Measurements from ENCODE around the gene SFTPA1. TPM values are rescaled to one million over a fixed set of nuclear protein-coding genes. Genes with fewer than 3 reads are reported as not detected.
"Not testable (repeated sequence)": the region's sequence is repeated elsewhere in the genome, so short reads cannot be mapped to it uniquely, and the experiment has no call there.

SFTPA1 gene
- total RNA-seq, 1 donor from 2014 or later, result not detected

DNA sequence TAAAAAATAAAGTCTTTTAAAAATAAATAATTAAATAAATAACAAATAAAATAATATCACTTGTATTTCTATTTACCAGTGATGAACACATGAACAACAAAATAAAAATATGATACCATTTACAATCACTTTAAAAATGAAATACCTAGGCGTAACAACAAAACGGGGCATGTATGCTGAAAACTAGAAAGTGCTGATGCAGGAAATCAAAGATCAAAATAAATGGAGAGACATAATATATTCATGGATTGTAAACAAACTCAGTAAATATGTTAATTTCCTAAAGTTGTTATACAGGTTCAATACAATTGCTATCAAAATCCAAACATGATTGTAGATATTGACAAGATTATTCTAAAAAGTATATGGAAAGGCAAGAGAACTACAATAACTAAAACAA, 31.4 kb upstream of the SFTPA1 start:
- Mint-ChIP-seq H3K9me3 (ENCODE audit: unreplicated experiment) (no peaks in the 10 kb centered on the region), H3K27ac (ENCODE audit: unreplicated experiment) (no peak overlapping the region), H3K4me3 (ENCODE audit: unreplicated experiment) (no peak overlapping the region), H3K27me3 (ENCODE audit: unreplicated experiment) (peaks cover 3% of the 10 kb centered on the region), H3K4me1 (ENCODE audit: unreplicated experiment) (no peaks in the 10 kb centered on the region), H3K36me3 (ENCODE audit: low read depth, unreplicated experiment) (no peaks in the 10 kb centered on the region)
- no peak for DNase-seq (ENCODE audit: low spot score)
- TF ChIP-seq, protein P1, sequence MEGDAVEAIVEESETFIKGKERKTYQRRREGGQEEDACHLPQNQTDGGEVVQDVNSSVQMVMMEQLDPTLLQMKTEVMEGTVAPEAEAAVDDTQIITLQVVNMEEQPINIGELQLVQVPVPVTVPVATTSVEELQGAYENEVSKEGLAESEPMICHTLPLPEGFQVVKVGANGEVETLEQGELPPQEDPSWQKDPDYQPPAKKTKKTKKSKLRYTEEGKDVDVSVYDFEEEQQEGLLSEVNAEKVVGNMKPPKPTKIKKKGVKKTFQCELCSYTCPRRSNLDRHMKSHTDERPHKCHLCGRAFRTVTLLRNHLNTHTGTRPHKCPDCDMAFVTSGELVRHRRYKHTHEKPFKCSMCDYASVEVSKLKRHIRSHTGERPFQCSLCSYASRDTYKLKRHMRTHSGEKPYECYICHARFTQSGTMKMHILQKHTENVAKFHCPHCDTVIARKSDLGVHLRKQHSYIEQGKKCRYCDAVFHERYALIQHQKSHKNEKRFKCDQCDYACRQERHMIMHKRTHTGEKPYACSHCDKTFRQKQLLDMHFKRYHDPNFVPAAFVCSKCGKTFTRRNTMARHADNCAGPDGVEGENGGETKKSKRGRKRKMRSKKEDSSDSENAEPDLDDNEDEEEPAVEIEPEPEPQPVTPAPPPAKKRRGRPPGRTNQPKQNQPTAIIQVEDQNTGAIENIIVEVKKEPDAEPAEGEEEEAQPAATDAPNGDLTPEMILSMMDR (IDR thresholded peaks at IDR 0.05; ENCODE audit: unreplicated experiment), result no peak

DNA sequence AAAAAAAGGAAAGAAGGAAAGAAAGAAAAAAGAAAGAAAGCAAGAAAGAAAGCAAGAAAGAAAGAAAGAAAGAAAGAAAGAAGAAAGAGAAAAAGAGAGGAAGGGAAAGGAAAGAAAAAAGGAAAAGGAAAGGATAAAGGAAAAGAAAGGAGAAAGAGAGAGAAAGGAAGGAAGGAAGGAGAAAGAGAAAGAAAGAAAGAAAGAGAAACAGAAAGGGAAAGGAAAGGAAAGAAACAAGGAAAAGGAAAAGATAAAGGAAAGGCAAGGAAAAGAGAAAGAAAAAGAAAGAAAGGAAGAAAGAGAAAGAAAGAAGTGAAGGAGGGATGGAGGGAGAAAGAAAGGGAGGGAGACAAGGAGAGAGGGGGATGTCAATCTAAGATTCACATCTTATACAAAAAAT, 29.7 kb upstream of the SFTPA1 start:
- no peak overlapping the region for H3K27ac Mint-ChIP-seq (ENCODE audit: unreplicated experiment)
- TF ChIP-seq, protein P1 (IDR thresholded peaks at IDR 0.05; ENCODE audit: unreplicated experiment), result no peak
- H3K4me1 Mint-ChIP-seq (ENCODE audit: unreplicated experiment), result no peaks in the 10 kb centered on the region
- H3K9me3 Mint-ChIP-seq (ENCODE audit: unreplicated experiment), result no peaks in the 10 kb centered on the region
- no peak for DNase-seq (ENCODE audit: low spot score)
- no peaks in the 10 kb centered on the region for H3K36me3 Mint-ChIP-seq (ENCODE audit: low read depth, unreplicated experiment)
- no peak overlapping the region for H3K4me3 Mint-ChIP-seq (ENCODE audit: unreplicated experiment)
- H3K27me3 Mint-ChIP-seq (ENCODE audit: unreplicated experiment), result peaks cover 6% of the 10 kb centered on the region

DNA sequence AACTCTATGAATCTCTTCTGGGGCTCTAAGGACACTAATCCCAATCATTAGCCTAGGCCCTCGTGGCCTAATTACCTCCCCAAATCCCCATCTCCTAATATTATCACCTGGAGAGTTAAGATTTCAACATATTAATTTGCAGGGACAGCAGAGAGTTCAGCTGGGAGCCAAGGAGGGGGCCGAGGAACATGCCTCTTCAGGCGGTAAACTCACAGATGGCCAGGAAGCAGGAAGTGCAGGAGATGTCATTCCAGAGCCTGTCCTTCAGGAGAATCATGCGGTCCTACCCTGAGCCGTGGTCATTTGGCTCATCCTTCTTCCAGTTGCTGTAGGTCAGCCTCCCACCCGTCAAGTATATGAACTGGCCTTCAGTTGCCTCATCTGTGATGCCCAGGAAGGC, 28.6 kb upstream of the SFTPA1 start:
- no peaks in the 10 kb centered on the region for H3K9me3 Mint-ChIP-seq (ENCODE audit: unreplicated experiment)
- no peak overlapping the region for H3K27ac Mint-ChIP-seq (ENCODE audit: unreplicated experiment)
- H3K4me3 Mint-ChIP-seq (ENCODE audit: unreplicated experiment), result no peak overlapping the region

DNA sequence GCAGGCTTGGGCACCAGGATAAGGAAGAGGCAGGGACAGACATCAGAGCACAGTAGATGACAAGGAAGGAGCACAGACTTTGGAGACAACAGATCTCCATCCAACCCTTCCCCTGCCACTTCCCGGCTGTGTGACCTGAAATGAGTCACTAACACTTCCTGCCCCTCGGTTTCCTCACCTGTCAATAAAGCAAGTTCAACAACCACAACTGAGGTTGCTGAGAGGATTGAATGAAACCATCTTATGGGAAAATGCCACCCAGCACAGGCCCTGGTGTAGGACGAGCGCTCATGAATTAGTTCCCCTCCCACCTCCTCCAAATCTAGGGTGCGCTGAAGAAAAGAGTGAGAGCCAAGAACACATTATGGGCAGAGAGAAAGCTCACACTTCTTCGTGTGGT, 27.8 kb upstream of the SFTPA1 start:
- not testable (repeated sequence) for DNase-seq (ENCODE audit: low spot score); H3K27me3 Mint-ChIP-seq (ENCODE audit: unreplicated experiment); H3K4me3 Mint-ChIP-seq (ENCODE audit: unreplicated experiment); H3K36me3 Mint-ChIP-seq (ENCODE audit: low read depth, unreplicated experiment); H3K9me3 Mint-ChIP-seq (ENCODE audit: unreplicated experiment); H3K4me1 Mint-ChIP-seq (ENCODE audit: unreplicated experiment); H3K27ac Mint-ChIP-seq (ENCODE audit: unreplicated experiment)

More for the DNA sequence above, 28.6 kb upstream of the SFTPA1 start:
- Mint-ChIP-seq H3K27me3 (ENCODE audit: unreplicated experiment) (peaks cover 6% of the 10 kb centered on the region), H3K36me3 (ENCODE audit: low read depth, unreplicated experiment) (no peaks in the 10 kb centered on the region), H3K4me1 (ENCODE audit: unreplicated experiment) (no peaks in the 10 kb centered on the region)
- DNase-seq (ENCODE audit: low spot score), result no peak
- TF ChIP-seq, protein P1 (IDR thresholded peaks at IDR 0.05; ENCODE audit: unreplicated experiment), result no peak

DNA sequence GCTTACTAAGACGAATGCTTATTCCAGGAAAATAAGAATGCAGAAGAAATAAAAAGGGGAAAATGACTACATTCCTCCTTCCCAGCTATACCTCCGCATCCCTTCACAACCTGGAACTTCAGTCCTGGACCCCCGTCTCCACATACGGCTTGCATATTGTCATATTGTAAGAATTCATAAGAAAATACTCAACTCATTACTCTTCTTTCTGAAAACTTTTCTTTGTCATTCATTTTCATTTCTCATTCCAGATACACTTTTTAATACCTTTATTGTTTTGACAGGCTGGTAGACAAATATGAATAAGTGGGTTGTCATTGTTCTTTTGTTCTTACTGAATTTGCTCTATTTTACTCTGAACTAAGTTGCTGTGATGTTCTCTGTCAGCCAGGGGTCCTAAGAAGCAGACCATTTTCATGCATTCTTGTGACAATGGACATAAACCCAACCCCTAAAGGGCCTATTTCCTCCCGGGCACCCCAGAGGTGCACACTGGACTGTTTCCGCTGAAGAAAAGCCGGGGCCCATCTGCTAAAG, 27.2 kb upstream of the SFTPA1 start:
- no peaks in the 10 kb centered on the region for H3K4me1 Mint-ChIP-seq (ENCODE audit: unreplicated experiment)
- DNase-seq (ENCODE audit: low spot score), result no peak
- no peaks in the 10 kb centered on the region for H3K9me3 Mint-ChIP-seq (ENCODE audit: unreplicated experiment)
- TF ChIP-seq, protein P1 (IDR thresholded peaks at IDR 0.05; ENCODE audit: unreplicated experiment), result no peak
- H3K36me3 Mint-ChIP-seq (ENCODE audit: low read depth, unreplicated experiment), result no peaks in the 10 kb centered on the region
- no peak overlapping the region for H3K4me3 Mint-ChIP-seq (ENCODE audit: unreplicated experiment)
- H3K27me3 Mint-ChIP-seq (ENCODE audit: unreplicated experiment), result peaks cover 6% of the 10 kb centered on the region
- no peak overlapping the region for H3K27ac Mint-ChIP-seq (ENCODE audit: unreplicated experiment)

All from endothelial cell (in vitro differentiated cells).